ENCODE data around the gene RALGDS.
"Not testable (repeated sequence)": the region's sequence is repeated elsewhere in the genome, so short reads cannot be mapped to it uniquely, and the experiment has no call there.

The RALGDS gene

GRCh38 chr9:133103987-133104505 is 17.0 kb downstream of the RALGDS start:
- no peak for DNase-seq

- no peak for DNase-seq
Measured at GRCh38 chr9:133103183-133103986, 17.7 kb downstream of the RALGDS start.

GRCh38 chr9:133102190-133103021 is 18.6 kb downstream of the RALGDS start:
- no peak for DNase-seq

GRCh38 chr9:133101356-133102189 is 19.5 kb downstream of the RALGDS start:
- DNase-seq = no peak

- no peak for DNase-seq
Measured at GRCh38 chr9:133100506-133101355, 20.3 kb downstream of the RALGDS start.

GRCh38 chr9:133099726-133100505 is 21.1 kb downstream of the RALGDS start:
- DNase-seq = no peak

- DNase-seq = no peak
Measured at GRCh38 chr9:133098871-133099270, 22.2 kb downstream of the RALGDS start.

GRCh38 chr9:133098104-133098754 is 22.8 kb downstream of the RALGDS start:
- DNase-seq = no peak

GRCh38 chr9:133094842-133095393 is 26.1 kb downstream of the RALGDS start:
- no peak for DNase-seq

- DNase-seq = not testable (repeated sequence)
Measured at GRCh38 chr9:133094351-133094750, 26.7 kb downstream of the RALGDS start.

GRCh38 chr9:133090752-133091385 is 30.2 kb downstream of the RALGDS start:
- no peak for DNase-seq

- no peak for DNase-seq
Measured at GRCh38 chr9:133090187-133090586, 30.9 kb downstream of the RALGDS start.

GRCh38 chr9:133089271-133089671 is 31.8 kb downstream of the RALGDS start:
- peak; percentile 30 for DNase-seq

GRCh38 chr9:133088756-133089155 is 32.3 kb downstream of the RALGDS start:
- no peak for DNase-seq

GRCh38 chr9:133088146-133088750 is 32.8 kb downstream of the RALGDS start:
- no peak for DNase-seq

GRCh38 chr9:133087429-133088145 is 33.5 kb downstream of the RALGDS start:
- DNase-seq = no peak

GRCh38 chr9:133086894-133087293 is 34.1 kb downstream of the RALGDS start:
- DNase-seq = no peak

GRCh38 chr9:133086212-133086860 is 34.7 kb downstream of the RALGDS start:
- DNase-seq = not testable (repeated sequence)

Data from NCI-H1436 treated with DMSO at 0.1 percent for 48 hours (cell line).